ENCODE results near the gene VSIG4. TPM values are rescaled to one million over a fixed set of nuclear protein-coding genes. Genes with fewer than 3 reads are reported as not detected.

Gene VSIG4
- total RNA-seq, 1 donor from 2014 or later: not detected

DNA sequence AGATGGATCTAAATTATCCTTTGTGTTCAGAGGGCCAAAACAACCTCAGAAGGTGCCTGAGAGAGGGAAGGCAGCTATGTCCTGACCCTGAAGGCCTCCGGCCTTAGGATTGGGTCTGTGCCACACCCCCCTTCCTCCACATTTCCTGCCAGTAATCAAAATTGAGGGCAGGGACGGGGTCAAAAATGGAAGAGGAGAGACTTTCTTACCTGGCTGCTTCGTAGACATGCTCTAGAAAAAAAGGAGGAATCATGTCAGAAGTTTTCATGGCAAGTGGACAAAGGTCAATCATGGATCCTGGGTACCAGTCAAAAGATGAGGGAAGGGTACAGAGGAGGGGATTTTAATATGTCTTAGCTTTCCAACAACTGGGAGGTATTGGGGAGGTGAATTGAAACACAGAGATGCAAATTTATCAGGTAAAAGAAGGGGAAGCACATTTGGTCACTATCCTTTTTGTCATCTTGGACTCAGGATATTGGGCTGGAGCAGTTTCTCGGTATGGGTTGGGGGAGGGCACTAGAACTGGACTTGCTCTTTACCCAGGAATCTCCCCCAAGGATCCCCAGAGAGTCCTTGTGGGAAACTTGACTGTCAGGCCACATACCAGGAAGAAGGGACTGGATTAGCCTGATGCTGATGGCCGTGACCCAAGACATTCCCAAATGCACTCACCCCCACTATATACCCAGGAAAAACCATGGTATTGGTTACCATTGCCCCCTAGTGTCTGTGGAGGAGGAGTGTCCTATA is 17.1 kb downstream of the VSIG4 start:
- Mint-ChIP-seq H3K4me3 (no peak overlapping the region), H3K36me3 (no peaks in the 10 kb centered on the region), H3K27me3 (ENCODE audit: insufficient read depth, low read depth) (no peaks in the 10 kb centered on the region), H3K27ac (no peak overlapping the region), H3K4me1 (no peaks in the 10 kb centered on the region), H3K9me3 (peaks cover 2% of the 10 kb centered on the region)
- no peaks in the 10 kb centered on the region for H4K20me1 ChIP-seq (ENCODE audit: low read depth)
- no peak overlapping the region for H3K27ac ChIP-seq
- no peak overlapping the region for H2AFZ ChIP-seq (replicated peaks)
- H3K9me3 ChIP-seq (ENCODE audit: low read depth): no peaks in the 10 kb centered on the region
- H3K36me3 ChIP-seq: no peaks in the 10 kb centered on the region
- no peaks in the 10 kb centered on the region for H3K27me3 ChIP-seq
- H3K4me3 ChIP-seq: no peak overlapping the region
- H3F3A ChIP-seq (ENCODE audit: low read depth): no peaks in the 10 kb centered on the region
- H3K4me2 ChIP-seq: no peak overlapping the region
- peak; percentile 15 for DNase-seq (ENCODE audit: low spot score)
- no peaks in the 10 kb centered on the region for H3K79me2 ChIP-seq (ENCODE audit: low read depth)
- no peak overlapping the region for H3K9ac ChIP-seq
- TF ChIP-seq EZH2phosphoT487 (IDR thresholded peaks at IDR 0.05): no peak
- TF ChIP-seq, protein P1, sequence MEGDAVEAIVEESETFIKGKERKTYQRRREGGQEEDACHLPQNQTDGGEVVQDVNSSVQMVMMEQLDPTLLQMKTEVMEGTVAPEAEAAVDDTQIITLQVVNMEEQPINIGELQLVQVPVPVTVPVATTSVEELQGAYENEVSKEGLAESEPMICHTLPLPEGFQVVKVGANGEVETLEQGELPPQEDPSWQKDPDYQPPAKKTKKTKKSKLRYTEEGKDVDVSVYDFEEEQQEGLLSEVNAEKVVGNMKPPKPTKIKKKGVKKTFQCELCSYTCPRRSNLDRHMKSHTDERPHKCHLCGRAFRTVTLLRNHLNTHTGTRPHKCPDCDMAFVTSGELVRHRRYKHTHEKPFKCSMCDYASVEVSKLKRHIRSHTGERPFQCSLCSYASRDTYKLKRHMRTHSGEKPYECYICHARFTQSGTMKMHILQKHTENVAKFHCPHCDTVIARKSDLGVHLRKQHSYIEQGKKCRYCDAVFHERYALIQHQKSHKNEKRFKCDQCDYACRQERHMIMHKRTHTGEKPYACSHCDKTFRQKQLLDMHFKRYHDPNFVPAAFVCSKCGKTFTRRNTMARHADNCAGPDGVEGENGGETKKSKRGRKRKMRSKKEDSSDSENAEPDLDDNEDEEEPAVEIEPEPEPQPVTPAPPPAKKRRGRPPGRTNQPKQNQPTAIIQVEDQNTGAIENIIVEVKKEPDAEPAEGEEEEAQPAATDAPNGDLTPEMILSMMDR (IDR thresholded peaks at IDR 0.05): peak; percentile 38
- H3K4me1 ChIP-seq: no peaks in the 10 kb centered on the region

DNA sequence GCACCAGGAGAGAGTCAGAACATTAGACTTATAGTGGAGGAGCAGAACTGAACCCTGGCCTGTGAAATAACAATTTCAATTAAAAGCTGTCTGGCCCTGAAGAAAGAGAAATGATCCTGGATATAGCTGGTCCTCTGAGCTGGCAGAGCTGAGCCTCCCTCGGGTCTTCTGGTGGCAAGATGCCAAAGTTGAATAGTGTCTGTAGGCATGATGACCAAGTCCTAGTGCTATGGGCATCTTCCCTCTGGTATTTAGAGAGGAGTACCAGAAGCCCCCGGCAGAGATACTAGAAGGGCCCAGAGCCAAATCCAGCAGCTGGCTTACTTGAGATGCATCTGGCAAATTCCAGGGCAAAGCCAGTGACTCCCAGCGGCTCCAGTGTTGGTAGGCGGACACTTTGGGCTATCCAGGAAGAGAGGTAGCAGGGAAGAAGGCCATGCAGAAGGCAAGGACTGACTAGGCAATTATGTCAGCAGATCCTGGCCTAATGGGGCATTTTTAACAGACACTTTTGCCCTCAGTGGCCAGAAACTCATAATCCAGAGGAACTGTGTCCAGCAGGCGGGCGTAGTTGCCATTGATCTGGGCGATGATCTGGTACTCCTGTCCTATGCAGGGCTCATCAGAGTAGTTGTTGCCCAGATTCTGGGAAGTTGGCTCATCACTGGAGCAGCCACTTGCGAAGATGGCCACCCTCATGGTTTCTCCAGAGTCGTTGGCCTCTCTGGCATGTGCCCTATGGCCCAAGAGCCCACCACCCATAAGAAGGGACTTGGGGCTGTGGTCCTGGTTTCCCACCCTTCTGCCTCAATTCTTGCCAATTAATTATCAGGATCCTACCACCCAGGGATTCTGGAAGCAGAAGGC is 17.9 kb downstream of the VSIG4 start:
- no peaks in the 10 kb centered on the region for H3K9me3 ChIP-seq (ENCODE audit: low read depth)
- H3K79me2 ChIP-seq (ENCODE audit: low read depth): no peaks in the 10 kb centered on the region
- Mint-ChIP-seq H3K9me3 (peaks cover 2% of the 10 kb centered on the region), H3K27me3 (ENCODE audit: insufficient read depth, low read depth) (no peaks in the 10 kb centered on the region), H3K4me3 (no peak overlapping the region), H3K36me3 (no peaks in the 10 kb centered on the region), H3K4me1 (no peaks in the 10 kb centered on the region), H3K27ac (no peak overlapping the region)
- H2AFZ ChIP-seq (replicated peaks): no peak overlapping the region
- H3K27ac ChIP-seq: no peak overlapping the region
- H3K4me2 ChIP-seq: no peak overlapping the region
- no peak overlapping the region for H3K9ac ChIP-seq
- TF ChIP-seq EZH2phosphoT487 (IDR thresholded peaks at IDR 0.05) (no peak), EZH2 (IDR thresholded peaks at IDR 0.05) (no peak)
- TF ChIP-seq, protein P1 (IDR thresholded peaks at IDR 0.05): no peak
- no peaks in the 10 kb centered on the region for H4K20me1 ChIP-seq (ENCODE audit: low read depth)
- no peaks in the 10 kb centered on the region for H3F3A ChIP-seq (ENCODE audit: low read depth)
- H3K4me1 ChIP-seq: no peaks in the 10 kb centered on the region
- no peaks in the 10 kb centered on the region for H3K36me3 ChIP-seq
- no peak for DNase-seq (ENCODE audit: low spot score)
- H3K4me3 ChIP-seq: no peak overlapping the region
- H3K27me3 ChIP-seq: no peaks in the 10 kb centered on the region

- no peak for DNase-seq (ENCODE audit: low spot score)
- Histone ChIP-seq H3K27me3 (no peaks in the 10 kb centered on the region), H3K4me3 (no peak overlapping the region), H3K9me3 (ENCODE audit: low read depth) (no peaks in the 10 kb centered on the region), H3K27ac (no peak overlapping the region), H3K36me3 (no peaks in the 10 kb centered on the region), H4K20me1 (ENCODE audit: low read depth) (no peaks in the 10 kb centered on the region), H3K4me2 (no peak overlapping the region), H3K9ac (no peak overlapping the region), H3F3A (ENCODE audit: low read depth) (no peaks in the 10 kb centered on the region), H2AFZ (replicated peaks) (no peak overlapping the region), H3K79me2 (ENCODE audit: low read depth) (no peaks in the 10 kb centered on the region), H3K4me1 (no peaks in the 10 kb centered on the region)
- Mint-ChIP-seq H3K27me3 (ENCODE audit: insufficient read depth, low read depth) (no peaks in the 10 kb centered on the region), H3K4me3 (no peak overlapping the region), H3K27ac (no peak overlapping the region), H3K4me1 (no peaks in the 10 kb centered on the region), H3K36me3 (no peaks in the 10 kb centered on the region), H3K9me3 (peaks cover 2% of the 10 kb centered on the region)
- TF ChIP-seq, protein P1 (IDR thresholded peaks at IDR 0.05): no peak
- TF ChIP-seq EZH2phosphoT487 (IDR thresholded peaks at IDR 0.05): no peak
- TF ChIP-seq EZH2 (IDR thresholded peaks at IDR 0.05): no peak
These were observed 18.5 kb downstream of the VSIG4 start for GRCh38 chrX:66021401-66021764.
